ENCODE results near the gene TNFRSF6B.

Gene TNFRSF6B

GRCh38 chr20:63693083-63693732, 3.2 kb upstream of the TNFRSF6B start:
- H3K9me3 Mint-ChIP-seq = no peaks in the 10 kb centered on the region
- H3K27ac Mint-ChIP-seq = peak overlapping the region; percentile 64

GRCh38 chr20:63693733-63694583, 2.5 kb upstream of the TNFRSF6B start:
- peaks cover 95% of the 10 kb centered on the region for H3K36me3 Mint-ChIP-seq (ENCODE audit: low read depth)
- H3K4me3 Mint-ChIP-seq = no peak overlapping the region
- peaks cover 58% of the 10 kb centered on the region for H3K4me1 Mint-ChIP-seq (ENCODE audit: low read depth)
- intact Hi-C loops (cut with micrococcal nuclease) = no loop called here
- no peaks in the 10 kb centered on the region for H3K9me3 Mint-ChIP-seq
- H3K27ac Mint-ChIP-seq = no peak overlapping the region
- peaks cover 3% of the 10 kb centered on the region for H3K27me3 Mint-ChIP-seq

More at GRCh38 chr20:63693083-63693732, 3.2 kb upstream of the TNFRSF6B start:
- no peak overlapping the region for H3K4me3 Mint-ChIP-seq
- peaks cover 3% of the 10 kb centered on the region for H3K27me3 Mint-ChIP-seq
- H3K4me1 Mint-ChIP-seq (ENCODE audit: low read depth) = peaks cover 62% of the 10 kb centered on the region
- intact Hi-C loops (cut with micrococcal nuclease) = no loop called here
- peaks cover 97% of the 10 kb centered on the region for H3K36me3 Mint-ChIP-seq (ENCODE audit: low read depth)

GRCh38 chr20:63694584-63695423, 1.6 kb upstream of the TNFRSF6B start:
- Mint-ChIP-seq H3K9me3 (no peaks in the 10 kb centered on the region), H3K4me3 (no peak overlapping the region), H3K27me3 (peaks cover 3% of the 10 kb centered on the region), H3K36me3 (ENCODE audit: low read depth) (peaks cover 96% of the 10 kb centered on the region), H3K4me1 (ENCODE audit: low read depth) (peaks cover 62% of the 10 kb centered on the region), H3K27ac (peak overlapping the region; percentile 32)
- intact Hi-C loops (cut with micrococcal nuclease) = no loop called here

GRCh38 chr20:63695424-63696305, 787 bp upstream of the TNFRSF6B start:
- Mint-ChIP-seq H3K4me1 (ENCODE audit: low read depth) (peaks cover 62% of the 10 kb centered on the region), H3K36me3 (ENCODE audit: low read depth) (peaks cover 96% of the 10 kb centered on the region), H3K9me3 (no peaks in the 10 kb centered on the region), H3K4me3 (peak overlapping the region; percentile 36), H3K27ac (peak overlapping the region; percentile 32), H3K27me3 (peaks cover 3% of the 10 kb centered on the region)
- intact Hi-C loops (cut with micrococcal nuclease) = no loop called here

- no peaks in the 10 kb centered on the region for H3K9me3 Mint-ChIP-seq
- H3K27me3 Mint-ChIP-seq = peaks cover 3% of the 10 kb centered on the region
- intact Hi-C loops (cut with micrococcal nuclease) = no loop called here
- H3K4me1 Mint-ChIP-seq (ENCODE audit: low read depth) = peaks cover 57% of the 10 kb centered on the region
- H3K27ac Mint-ChIP-seq = peak overlapping the region; percentile 32
- H3K36me3 Mint-ChIP-seq (ENCODE audit: low read depth) = peaks cover 92% of the 10 kb centered on the region
- H3K4me3 Mint-ChIP-seq = peak overlapping the region; percentile 60
These were observed 185 bp upstream of the TNFRSF6B start for GRCh38 chr20:63696306-63696627.

GRCh38 chr20:63697357-63697867, 960 bp downstream of the TNFRSF6B start:
- intact Hi-C loops (cut with micrococcal nuclease) = no loop called here
- Mint-ChIP-seq H3K27me3 (peaks cover 3% of the 10 kb centered on the region), H3K36me3 (ENCODE audit: low read depth) (peaks cover 87% of the 10 kb centered on the region), H3K9me3 (no peaks in the 10 kb centered on the region), H3K4me3 (peak overlapping the region; percentile 60), H3K27ac (peak overlapping the region; percentile 32), H3K4me1 (ENCODE audit: low read depth) (peaks cover 45% of the 10 kb centered on the region)

GRCh38 chr20:63697868-63698545, 1.6 kb downstream of the TNFRSF6B start:
- no peak overlapping the region for H3K27ac Mint-ChIP-seq
- peaks cover 42% of the 10 kb centered on the region for H3K4me1 Mint-ChIP-seq (ENCODE audit: low read depth)
- peaks cover 85% of the 10 kb centered on the region for H3K36me3 Mint-ChIP-seq (ENCODE audit: low read depth)
- no peak overlapping the region for H3K4me3 Mint-ChIP-seq
- no peaks in the 10 kb centered on the region for H3K9me3 Mint-ChIP-seq
- H3K27me3 Mint-ChIP-seq = peaks cover 3% of the 10 kb centered on the region
- intact Hi-C loops (cut with micrococcal nuclease) = no loop called here

GRCh38 chr20:63698739-63699465, 2.5 kb downstream of the TNFRSF6B start:
- intact Hi-C loops (cut with micrococcal nuclease) = no loop called here
- Mint-ChIP-seq H3K4me1 (ENCODE audit: low read depth) (peaks cover 42% of the 10 kb centered on the region), H3K36me3 (ENCODE audit: low read depth) (peaks cover 81% of the 10 kb centered on the region), H3K9me3 (no peaks in the 10 kb centered on the region), H3K27me3 (peaks cover 3% of the 10 kb centered on the region), H3K27ac (peak overlapping the region; percentile 46), H3K4me3 (peak overlapping the region; percentile 26)

GRCh38 chr20:63699466-63700198, 3.2 kb downstream of the TNFRSF6B start:
- H3K27me3 Mint-ChIP-seq = peaks cover 3% of the 10 kb centered on the region
- H3K4me1 Mint-ChIP-seq (ENCODE audit: low read depth) = peaks cover 42% of the 10 kb centered on the region
- peaks cover 81% of the 10 kb centered on the region for H3K36me3 Mint-ChIP-seq (ENCODE audit: low read depth)
- intact Hi-C loops (cut with micrococcal nuclease) = no loop called here
- peak overlapping the region; percentile 46 for H3K27ac Mint-ChIP-seq
- no peak overlapping the region for H3K4me3 Mint-ChIP-seq
- H3K9me3 Mint-ChIP-seq = no peaks in the 10 kb centered on the region

GRCh38 chr20:63700199-63701050, 4.0 kb downstream of the TNFRSF6B start:
- H3K4me1 Mint-ChIP-seq (ENCODE audit: low read depth) = peaks cover 45% of the 10 kb centered on the region
- H3K4me3 Mint-ChIP-seq = no peak overlapping the region
- intact Hi-C loops (cut with micrococcal nuclease) = no loop called here
- peaks cover 81% of the 10 kb centered on the region for H3K36me3 Mint-ChIP-seq (ENCODE audit: low read depth)
- no peaks in the 10 kb centered on the region for H3K9me3 Mint-ChIP-seq
- peaks cover 3% of the 10 kb centered on the region for H3K27me3 Mint-ChIP-seq
- peak overlapping the region; percentile 46 for H3K27ac Mint-ChIP-seq

GRCh38 chr20:63701051-63701328, 4.5 kb downstream of the TNFRSF6B start:
- H3K27me3 Mint-ChIP-seq = peaks cover 3% of the 10 kb centered on the region
- no peak overlapping the region for H3K4me3 Mint-ChIP-seq
- peaks cover 81% of the 10 kb centered on the region for H3K36me3 Mint-ChIP-seq (ENCODE audit: low read depth)
- H3K9me3 Mint-ChIP-seq = no peaks in the 10 kb centered on the region
- peaks cover 42% of the 10 kb centered on the region for H3K4me1 Mint-ChIP-seq (ENCODE audit: low read depth)
- no peak overlapping the region for H3K27ac Mint-ChIP-seq
- intact Hi-C loops (cut with micrococcal nuclease) = no loop called here

Data from dendritic cell treated with granulocyte-macrophage colony-stimulating factor and Interleukin-4, amounts not matched to agents 40 ng/mL and 50 ng/mL, for 4 days (primary cell).